Suppressor macrophage (primary cell): Measurements from ENCODE around the gene MTMR6.
A peak's percentile ranks its signal among the peaks of the same experiment; 100 is the strongest.

Experiments used
- DNase-seq, 4 experiments: peaks; one replicate each; pipeline ENCODE4 v3.0.0-alpha.2; 2020 to 2022
- total RNA-seq, 17 experiments: gene quantifications; one replicate each; lab custom pipeline; 2026; ENCODE audit warnings: mixed read lengths in 6 of 17, inconsistent platforms in 3 of 17; lab: John Stamatoyannopoulos, UW

The MTMR6 gene
- total RNA-seq: 85.4 to 217 (median 125) reads per million in 17 experiments

DNA sequence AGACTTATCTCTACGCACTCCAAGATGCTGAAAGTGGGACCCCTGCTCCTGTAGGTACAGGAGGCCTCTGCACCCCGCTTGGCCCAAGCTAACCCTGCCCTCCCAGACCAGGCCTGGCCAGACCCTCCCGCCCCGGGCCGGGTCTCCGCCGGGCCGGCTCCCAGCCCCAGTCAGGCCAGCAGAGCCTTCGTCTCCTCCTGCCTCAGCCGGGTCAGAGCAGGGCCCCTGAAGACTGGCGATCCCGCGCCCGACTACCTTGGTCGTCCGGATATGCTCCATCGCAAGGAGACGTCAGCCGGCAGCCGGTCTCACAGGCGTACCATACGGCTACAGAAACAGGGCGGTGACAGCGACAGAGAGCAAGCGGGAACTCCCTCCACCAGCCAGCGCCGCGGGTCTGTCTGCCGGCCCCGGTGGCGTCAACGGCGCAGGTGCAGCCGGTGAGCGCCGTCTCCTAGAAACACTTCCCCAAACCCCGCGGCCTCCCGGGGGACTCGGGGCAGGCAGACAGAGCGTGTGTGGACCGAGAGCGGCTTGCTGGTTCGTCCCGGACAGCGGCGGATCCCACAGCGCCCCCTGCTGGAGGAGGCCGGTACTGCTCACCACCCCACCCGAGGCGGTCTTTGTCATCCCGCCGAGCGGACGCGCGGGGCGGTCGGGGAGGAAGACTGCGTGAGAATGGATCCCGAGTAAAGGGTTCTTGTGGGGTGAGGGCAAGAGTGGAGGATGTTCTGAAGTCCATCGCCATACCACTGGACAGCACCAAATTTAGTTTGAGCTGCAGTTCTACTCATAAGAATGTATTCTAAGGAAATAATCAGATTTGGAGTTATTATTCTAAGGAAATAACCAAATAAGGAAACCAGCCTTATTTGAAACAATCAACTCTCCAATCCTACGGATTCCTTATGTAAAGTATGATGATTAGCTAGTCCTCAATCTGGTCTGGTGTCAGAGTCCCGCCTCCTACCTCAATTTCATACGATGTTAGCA, at the start of gene MTMR6:
MTMR6 (minus strand) TSS at position 520 of the 993 bp plus-strand sequence; CDS start at position 279, 241 bp downstream.
- peak; percentile 90 to 97 (median 96) for DNase-seq

- no peak for DNase-seq
These were observed 48.6 kb upstream of the MTMR6 start for GRCh38 chr13:25335856-25336255.

- DNase-seq: no peak
These were observed 43.3 kb upstream of the MTMR6 start for GRCh38 chr13:25330541-25330940.

- peak in 3 of 4 experiments; percentile 16 to 24 (median 22) for DNase-seq
These were observed 42.4 kb upstream of the MTMR6 start for GRCh38 chr13:25329706-25330105.

- DNase-seq: no peak
These were observed 36.8 kb upstream of the MTMR6 start for GRCh38 chr13:25324100-25324499.

DNA sequence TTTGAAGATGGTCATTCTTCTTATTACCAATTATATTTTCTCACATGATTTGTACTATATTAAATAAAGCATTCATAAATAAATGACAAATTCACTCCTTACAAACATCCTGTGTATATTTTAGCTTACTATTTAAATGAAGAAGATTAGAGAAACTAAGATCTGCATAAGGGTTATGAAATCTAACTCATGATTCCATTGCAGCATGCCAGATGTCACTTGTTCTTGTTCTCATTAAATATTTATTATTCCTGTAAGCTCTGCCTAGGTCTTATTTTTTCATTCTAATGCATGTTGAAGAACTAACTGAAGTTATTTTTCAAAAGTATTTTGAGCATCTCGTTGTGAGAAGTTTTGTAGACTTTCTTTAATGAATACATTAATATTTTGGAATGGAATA, 32.5 kb upstream of the MTMR6 start:
- peak in 3 of 4 experiments; percentile 24 to 57 (median 55) for DNase-seq

GRCh38 chr13:25318946-25319345, 31.7 kb upstream of the MTMR6 start:
- peak in 2 of 4 experiments; percentile 53 to 61 for DNase-seq

DNA sequence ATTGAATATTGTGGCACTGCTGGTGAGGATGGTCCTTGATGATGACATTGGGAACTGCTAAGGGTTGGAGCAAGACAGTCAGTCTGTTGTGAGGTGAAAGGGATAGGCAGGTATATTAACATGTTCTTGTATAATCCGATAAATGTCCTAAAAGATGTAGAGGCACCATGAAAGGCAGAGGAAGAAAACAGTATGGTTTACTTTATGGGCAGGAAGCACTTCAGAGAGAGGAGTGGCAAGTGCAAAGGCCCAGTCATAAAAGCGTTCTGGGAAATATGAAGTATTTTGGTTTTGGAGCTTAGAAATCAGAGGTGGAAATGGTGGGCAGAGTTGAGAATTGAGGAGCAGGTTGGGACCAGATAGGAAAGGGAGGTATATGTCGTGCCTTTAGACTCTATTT, 23.6 kb upstream of the MTMR6 start:
- no peak for DNase-seq

- DNase-seq: no peak
These were observed 19.6 kb upstream of the MTMR6 start for GRCh38 chr13:25306671-25307464.

- no peak for DNase-seq
These were observed 14.8 kb upstream of the MTMR6 start for GRCh38 chr13:25302121-25302520.

DNA sequence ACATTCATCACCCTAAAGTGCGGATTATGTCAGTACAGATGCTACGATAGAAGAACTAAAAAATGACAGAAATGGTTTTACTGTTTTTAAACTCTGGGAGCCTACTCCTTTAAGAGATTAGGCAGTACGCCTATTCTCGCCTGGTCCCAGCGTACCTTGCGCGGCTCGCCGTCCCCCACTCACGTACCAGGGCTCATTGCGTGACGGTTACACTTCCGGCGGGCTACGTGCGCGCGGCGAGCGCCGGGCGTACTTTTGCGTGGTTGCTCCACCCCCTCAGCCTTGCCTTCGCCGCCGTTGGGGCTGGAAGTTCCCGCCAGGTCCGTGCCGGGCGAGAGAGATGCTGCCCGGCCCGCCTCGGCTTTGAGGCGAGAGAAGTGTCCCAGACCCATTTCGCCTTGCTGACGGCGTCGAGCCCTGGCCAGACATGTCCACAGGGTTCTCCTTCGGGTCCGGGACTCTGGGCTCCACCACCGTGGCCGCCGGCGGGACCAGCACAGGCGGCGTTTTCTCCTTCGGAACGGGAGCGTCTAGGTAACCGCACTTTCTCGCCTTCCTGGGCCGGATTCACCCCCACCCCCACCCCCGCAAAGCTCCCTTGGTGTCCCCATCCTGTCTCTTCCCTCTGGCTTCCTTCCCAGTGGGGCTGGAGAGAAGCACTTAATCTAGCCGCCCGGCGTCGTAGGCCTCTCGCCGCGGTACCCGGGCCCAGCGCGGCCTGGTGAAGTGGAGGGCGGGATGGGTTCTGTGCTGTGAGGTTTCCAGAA, 14.2 kb upstream of the MTMR6 start, which contains the start of gene NUP58:
NUP58 (plus strand) TSS at position 279 of the 767 bp plus-strand sequence; CDS start at position 428, 149 bp downstream.
- DNase-seq: peak; percentile 96 to 98 (median 97)

GRCh38 chr13:25300861-25301346, 13.6 kb upstream of the MTMR6 start:
- DNase-seq: peak in 3 of 4 experiments; percentile 35 to 53 (median 36)

DNA sequence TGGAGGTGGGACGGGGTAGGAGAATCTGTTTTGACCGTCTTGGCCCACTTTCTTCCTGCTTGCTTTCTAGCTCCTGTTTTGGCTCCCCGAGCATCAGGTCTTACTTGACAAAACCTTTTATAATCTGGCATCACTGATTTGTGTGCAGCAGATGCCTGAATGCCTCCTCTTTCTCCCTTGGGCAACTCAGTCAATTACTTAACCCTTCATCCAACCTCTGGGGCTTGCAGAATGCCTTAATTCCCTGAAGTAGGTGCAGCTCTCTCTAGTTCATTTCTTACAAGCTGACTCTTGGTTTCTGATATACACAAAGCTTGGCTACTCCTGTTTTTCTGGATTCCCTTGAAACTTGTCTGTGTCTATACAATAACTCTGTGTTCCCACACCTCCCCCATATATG, 8.4 kb upstream of the MTMR6 start:
- no peak for DNase-seq

GRCh38 chr13:25295228-25295627, 7.9 kb upstream of the MTMR6 start:
- no peak for DNase-seq

DNA sequence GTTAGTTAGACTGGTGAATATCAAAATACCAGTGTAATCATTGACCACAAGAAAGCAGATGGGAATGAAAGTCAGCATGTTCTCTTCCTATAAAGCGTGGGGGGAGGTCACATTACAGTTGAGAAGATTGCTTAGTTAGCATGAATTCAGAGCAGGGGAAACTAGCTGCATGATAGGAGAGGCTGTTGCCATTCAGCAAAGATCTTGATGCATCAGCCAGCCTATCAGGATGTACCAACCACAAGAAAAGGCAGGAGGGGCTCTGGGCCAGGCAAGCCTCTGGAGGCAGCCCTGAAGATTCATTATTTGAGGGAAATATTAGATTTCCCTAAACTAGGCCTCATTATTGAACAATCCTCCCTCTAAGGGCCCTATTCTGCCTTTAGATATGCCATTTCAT, 5.0 kb upstream of the MTMR6 start:
- DNase-seq: peak; percentile 77 to 93 (median 87)

DNA sequence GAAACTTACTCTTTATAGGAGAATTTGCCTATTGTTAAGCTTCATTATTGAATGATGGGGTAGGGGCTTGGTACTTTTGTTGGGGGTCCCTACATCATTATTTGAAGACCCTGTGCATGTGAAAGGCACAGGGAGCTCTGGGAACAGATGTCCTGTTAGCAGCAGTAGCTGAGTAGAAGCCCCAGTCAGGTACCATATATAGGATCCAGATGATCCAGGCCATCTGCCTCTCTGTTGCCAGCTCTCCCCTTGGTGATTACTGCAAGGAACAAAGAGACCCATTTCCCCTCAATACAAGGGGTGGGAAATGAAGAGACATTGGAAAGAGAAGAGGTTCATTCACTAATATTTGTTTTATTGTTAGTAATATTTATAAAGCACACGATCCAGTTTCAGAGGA, 4.4 kb upstream of the MTMR6 start:
- no peak for DNase-seq

DNA sequence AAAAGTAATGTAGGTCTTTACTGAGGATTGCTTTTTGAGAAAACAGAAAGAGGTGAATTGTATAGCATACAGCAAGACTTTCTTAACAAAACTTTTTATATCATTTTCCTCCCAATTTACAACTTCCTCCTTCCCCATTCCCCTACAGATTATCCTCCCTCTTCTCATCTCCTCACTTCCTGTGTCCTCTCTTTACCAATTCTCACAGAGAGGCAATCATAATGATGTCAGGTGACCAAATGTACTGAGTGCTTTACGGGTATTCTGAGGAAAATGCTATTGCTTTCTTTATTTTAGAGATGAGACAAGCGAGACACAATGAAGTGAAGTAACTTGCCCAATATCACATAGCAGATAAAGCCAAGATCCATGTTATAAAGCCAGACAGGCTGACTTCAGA, 1.7 kb upstream of the MTMR6 start:
- DNase-seq: peak; percentile 11 to 72 (median 44)

DNA sequence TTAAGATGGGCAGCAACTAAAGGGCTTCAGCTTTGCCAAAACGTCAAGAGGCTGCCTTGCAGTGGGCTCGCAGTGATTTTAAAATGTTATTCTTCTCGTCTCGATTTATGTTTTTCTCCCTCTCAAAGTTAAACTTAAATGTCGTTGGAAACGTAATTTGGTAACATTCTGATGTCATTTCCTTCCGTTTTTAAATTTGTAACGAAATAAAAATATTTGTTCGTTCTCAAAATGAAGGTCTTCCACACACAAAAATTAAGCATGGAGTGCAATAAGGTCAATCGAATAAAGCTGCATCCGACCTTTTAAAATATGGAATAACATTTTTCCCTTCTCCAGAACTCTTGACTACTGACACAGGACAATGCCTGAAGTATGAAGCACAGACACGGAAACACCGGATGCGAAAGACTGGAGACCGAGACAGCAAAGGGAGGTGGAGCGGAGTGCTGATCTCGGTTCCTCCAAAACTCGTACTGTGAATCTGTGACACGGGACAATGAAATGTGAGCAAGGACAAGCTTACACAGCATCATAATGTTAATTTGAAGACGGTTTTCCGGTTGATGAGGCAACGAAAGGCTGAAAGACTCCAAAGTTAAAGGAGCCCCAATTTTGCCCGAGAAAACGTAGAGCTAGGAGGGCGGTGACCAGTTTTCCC, 850 bp downstream of the MTMR6 start:
- DNase-seq: peak; percentile 72 to 83 (median 74)

- no peak for DNase-seq
These were observed 5.4 kb downstream of the MTMR6 start for GRCh38 chr13:25281935-25282332.

DNA sequence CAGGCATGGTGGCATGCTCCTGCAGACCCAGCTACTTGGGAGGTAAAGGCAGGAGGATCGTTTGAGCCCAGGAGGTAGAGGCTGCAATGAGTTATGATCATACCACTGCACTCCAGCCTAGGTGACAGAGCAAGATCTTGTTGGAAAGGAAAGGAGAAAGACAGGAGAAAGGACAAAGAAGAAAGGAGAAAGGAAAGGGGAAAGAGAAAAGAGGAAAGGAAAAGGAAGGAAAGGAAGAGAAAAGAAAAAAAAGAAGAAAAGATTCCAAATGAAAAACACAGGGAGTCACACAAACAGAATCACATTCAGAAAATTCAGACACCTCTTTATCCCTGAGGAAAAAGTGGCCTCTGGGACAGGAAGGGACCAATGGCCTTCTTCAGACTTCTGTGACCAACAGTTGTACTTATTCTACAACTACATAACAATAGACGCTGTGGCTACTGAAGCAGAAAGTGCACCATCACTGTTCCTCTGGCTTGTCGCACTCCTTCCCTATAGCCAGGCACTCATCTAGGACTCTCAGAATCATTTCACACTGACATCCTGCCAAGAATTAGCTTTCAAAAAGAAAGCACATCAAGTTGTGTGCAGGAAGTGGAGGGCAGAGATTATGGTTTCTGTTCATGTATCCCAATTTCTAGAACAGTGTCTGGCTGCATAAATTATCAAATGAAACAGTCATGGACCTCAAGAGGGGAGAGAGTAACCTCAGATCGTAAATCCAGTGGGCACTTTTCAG, 5.9 kb downstream of the MTMR6 start:
- peak in 3 of 4 experiments; percentile 10 to 28 (median 28) for DNase-seq

GRCh38 chr13:25280396-25280795, 6.9 kb downstream of the MTMR6 start:
- peak in 2 of 4 experiments; percentile 37 to 41 for DNase-seq
